HG03066 (cell line): ENCODE measurements around the gene IRX3.

ENCODE experiments used
- ATAC-seq: cut with Tn5 transposase; IDR thresholded peaks from one replicate; pipeline ENCODE4 v1.9.1; 2021; ENCODE audit warnings: low read depth; ENCODE audit not compliant: unreplicated experiment

IRX3 gene

DNA sequence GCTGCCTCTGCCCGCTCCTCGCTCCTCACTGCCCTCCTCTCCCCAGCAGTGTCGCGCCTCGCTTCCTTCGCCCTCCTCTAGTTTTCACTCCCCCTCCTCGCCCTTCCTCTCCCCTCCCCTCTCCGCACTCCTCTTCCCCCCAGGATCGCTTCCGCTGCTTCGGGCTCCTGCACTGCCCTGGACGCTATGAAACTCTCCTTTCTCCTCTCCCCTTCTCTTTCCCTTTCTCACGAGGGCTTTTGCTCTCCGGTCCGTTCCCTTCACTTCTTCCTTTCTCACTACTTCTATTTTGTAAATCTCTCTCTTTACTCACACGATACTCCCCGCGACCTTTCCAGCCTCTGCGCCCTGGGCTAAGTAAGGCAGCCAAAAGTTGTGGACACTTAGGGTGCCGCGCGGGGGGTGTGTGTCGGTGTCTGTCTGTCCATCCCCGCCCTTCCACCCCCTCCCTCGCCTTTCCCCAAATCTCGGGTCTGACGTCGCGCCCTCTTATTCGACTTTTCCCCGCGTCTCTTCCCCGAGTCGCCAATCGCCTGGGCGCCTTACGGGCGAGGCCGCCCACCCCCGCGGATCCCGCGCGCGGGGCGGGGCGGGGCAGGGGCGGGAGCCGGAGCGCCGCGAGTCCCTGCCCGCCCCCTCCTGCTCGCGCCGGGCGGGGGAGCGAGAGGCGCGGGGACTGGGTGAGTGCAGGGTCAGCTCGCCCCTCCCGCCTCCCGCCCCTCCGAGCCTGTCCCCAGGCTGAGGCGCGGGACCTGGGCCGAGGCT, at the start of gene IRX3:
TSS of gene IRX3 (minus strand) at position 422 of the 765 bp plus-strand sequence. CDS start 737 bp downstream, outside the sequence.
- no peak for ATAC-seq

DNA sequence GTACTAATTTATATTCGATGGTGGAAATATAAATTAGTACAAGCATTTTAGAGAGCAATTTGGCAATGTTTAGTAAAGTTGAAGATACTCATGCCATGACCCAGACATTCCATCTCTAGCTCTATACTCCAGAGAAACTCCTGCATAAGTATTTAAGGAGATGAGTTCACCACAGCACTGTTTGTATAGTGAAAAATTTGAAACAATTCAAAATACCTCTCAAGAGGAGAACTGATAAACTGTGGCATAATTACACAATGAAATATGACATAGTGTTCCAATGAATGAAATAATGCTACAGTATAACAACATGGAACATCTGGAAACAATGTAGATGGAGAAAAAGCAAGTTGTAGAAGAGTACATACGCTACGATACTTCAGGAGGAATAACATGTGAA, 48.6 kb upstream of the IRX3 start:
- ATAC-seq, result no peak

DNA sequence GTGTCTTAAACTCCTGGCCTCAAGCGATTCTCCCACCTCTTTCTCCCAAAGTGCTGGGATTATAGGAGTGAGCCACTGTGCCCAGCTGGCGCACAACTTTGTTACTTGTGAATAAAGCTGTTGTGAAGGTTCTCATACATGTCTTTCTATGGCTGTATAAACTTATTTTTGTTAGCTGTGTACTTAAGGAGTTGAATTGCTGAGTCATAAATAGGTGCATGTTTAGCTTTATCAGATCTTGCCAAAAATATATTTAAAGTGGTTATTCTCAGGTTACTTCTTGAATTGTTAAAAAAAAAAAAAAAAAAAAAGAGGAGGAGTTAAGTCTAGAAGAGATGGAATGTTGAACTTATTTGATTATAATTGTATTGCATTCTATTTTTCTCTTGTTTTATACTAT, 47.6 kb upstream of the IRX3 start:
- ATAC-seq, result no peak

DNA sequence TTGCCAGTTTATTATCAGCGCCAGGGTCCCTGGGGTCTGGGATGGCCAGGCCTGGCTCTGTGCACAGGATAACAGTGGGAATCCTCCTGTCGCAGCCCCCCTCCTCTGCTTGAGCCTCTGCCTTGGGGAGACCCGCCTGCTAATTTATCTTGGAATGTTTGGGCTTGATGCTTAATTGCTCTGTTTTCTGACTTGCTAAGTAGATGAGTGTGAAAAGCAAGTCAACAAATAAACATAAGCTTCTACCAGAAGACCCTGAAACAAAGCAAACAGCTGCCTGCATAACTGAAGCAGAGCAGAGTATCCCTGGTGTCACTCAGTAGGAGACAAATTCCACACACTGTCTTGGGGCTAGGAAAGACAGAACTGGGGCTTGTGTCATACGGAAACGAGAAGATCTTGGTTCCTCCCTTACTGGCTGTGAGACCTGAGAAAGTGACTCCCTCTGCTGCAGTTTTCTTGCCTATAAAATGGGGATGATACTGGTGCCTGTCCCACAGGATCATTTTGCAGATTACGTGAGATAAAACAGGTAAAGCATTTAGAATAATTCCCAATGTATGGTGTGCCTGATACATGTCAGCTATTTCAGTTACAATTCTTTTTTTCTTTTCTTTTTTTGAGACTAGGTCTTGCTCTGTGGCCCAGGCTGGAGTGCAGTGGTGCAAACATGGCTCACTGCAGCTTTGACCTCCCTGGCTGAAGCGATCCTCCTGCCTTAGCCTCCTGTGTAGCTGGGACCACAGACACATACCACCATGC, 44.8 kb upstream of the IRX3 start:
- no peak for ATAC-seq

DNA sequence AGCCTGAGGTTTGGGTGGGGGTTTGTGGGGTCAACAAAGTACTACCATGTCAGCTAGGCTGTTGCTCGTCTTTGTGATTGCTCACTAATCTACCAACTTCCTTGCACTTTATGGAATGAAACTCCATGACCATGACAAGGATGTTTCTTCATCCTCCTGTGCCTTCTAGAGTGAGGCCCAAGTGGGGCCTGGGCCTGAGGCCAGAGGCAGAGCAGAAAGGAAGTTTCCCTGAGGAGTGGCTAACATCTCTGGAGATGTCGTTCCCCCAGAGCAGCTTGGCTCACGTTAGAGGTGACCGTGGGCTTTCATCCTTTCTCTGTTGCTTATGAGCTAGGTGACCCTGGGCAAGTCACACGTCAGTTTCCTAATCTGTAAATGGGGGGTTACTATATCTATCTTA, 41.0 kb upstream of the IRX3 start:
- no peak for ATAC-seq

DNA sequence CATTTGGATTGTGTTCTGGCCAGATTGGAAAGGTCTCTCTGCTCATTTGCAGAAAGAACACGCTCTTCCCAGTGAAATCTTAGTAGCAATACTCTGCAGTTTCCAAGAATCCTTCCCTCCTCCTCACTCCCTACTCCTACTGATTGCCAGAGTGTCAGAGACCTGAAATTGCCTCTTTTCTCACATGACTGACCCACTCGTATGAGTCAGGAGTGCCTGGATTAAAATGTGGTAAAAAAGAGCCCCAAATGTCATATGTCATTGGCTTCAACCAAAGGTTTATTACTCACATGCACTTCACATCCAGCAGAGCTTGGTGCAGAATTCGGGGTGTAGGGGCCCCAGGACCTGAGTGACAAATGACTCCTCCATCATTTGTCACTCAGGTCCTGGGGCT, 39.7 kb upstream of the IRX3 start:
- ATAC-seq, result no peak

DNA sequence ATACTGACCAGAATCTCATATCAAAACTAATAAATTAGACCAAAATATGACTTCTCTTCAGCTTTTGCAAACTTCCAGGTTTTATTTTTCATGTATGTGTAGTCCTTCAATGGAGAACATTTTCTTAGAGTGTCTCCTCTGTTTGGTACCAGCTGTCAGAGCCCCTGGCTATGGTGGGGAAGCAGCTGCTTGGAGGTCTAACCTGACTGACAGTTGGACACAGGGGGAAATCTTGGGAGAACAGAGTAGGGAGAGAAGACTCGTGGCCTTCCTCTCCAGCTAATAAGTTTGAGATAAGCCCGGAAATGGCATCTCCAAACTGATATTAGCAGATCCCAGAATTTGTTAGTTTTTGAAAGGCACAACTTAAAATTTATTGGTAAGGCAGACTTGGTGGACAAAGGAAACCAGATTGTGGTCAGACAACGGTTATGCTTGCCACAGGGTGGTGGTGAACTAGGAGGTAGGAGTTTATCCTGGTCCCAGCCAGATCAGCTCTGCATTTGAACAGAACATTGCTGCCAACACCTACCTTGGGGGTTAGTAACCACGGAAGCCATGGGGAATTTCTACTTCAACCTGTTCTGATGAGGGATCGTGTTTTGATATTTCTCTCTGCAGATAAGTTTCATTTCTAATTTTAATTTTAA, 39.2 kb upstream of the IRX3 start:
- ATAC-seq, result no peak

DNA sequence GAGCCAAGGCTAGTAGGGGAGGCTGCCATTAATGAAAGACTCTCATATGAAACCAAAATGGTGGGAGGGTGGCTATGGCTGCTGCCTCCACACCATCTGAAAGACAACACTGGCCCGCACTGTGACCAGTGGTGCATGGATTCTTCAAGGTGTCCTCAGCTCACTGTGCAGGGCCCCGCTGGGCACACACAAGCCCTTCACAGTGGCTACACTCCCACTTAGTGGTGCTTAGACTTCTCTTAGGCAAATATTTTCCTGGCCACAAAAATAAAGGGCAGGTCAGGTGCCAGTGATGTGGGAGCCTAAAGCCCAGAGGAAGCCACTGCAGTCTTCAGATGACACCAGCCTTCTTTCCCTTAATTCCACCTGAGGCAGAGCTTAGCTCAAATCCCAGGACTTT, 38.1 kb upstream of the IRX3 start:
- ATAC-seq, result no peak

DNA sequence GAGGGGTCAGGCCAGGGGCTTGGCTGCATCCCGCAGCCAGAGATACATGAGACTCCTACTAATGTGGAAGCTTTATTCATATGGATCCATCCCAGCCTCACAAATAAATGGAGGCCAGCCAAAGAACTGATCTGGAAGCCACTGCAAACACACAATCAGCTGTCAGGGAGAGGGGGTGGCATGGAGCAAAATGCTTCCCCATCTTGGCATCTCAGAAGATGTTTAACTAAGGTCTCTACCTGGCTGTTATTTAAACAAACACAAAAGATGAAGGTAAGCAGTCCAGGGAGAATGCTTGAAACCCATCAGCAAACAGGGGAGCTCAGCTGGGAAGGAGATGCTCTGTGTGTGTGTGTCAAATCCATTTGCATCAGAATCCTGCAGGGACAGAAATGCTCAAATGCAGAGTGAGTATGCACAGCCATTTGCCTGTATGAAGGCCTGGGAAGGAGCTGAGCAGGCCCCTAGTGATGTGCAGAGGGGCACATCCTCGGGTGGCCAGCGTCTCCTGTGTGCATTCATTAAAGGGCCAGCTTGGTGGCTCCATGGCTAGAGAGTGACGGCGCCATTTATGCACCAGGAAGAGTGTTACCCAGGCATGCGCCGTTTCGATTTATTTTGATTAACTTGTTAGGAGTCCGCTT, 34.2 kb upstream of the IRX3 start:
- no peak for ATAC-seq

DNA sequence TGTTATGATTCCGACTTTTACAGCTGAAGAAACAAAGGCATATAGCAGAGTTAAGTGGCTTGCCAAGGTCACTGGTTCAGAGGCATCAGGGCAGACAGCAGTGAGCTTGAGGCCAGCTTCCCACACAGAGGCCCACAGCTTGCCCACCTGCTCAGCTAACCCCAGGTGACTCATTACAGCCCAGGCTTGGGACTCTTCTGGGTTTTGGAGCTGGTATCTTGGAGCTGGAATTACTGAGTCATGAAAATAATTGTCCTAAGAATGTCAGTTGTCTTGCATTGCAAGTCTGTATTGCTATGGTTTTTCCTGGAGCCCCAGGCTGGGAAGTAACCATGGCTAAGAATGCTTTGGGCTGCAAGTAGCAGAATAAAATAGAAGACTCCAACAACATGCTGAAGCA, 32.4 kb upstream of the IRX3 start:
- no peak for ATAC-seq

DNA sequence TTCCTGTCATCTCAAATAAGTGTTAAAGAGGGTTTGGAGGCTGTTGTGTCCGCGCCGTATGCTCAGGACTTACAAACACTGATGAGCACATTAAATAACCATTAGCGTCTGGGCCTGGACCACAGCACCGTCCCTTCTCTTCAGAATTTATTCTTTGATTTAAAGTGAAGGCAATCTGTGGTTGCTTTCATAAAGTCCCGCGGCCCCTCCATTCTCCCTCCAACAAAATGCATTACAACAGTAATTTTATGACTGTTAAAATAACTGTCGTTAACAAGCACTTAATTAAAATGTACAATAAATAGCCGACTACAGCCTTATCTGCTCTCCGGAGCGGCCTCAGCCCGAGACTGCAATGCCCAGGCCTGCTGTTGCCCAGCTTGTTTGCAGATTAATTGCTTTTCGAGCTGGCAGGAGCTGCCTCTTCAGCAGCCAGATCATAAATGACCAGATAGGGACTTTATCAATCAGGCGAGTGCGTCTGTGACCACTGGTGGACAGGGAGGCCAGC, 30.6 kb upstream of the IRX3 start:
- no peak for ATAC-seq

DNA sequence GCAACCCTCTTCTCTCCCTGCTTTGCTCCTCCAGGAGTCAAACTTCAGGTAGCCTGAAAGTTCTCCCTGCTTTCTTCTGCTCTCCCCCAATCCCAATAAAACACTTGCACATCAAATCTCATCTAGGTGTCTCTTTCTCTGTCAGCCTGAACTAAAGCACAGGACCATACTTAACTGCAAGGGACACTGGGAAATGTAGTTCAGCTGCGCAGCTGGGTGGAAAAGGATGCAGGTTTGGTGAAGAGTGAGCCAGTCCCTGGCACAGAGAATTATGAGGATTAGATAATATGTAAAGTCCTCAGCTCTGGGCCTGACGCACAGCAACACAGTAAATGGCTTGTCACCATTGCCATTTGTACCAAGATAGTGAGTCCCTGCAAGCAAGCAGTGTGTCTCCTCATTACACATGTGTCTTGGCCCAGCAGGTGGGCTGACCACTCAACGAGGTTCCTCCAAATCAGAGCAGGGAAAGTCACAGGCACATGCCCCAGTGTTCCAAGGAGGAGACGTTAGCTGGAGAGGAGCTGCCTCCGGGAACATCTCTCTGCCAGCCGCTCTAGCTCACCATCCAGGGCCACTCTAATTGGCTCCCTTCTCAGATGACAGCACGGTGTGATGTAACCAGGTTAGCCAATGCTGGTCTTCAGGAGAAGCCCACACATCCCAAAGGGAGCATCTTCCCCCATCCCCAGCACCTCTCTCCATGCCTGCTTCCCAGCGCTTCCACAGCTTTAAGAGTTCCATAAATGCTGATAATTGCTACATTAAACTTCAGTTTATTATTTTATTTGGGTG, 29.7 kb upstream of the IRX3 start:
- no peak for ATAC-seq

DNA sequence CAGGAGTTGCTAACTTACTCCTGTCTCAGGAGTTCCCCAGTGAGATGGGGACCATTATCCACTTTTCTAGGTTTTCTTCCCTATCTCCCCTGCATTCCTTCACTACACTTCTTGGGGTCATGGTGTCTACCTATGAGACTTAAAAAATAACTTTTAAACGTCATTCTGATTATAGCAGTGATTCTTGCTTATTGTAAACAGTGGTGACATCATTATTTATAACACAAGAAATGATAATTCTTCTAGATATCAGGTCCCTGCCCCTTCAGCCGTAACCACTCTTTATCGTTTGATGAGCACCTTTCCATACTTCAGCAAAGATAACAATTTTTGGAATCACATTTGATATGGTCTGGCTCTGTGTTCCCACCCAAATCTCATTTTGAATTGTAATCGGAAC, 27.2 kb upstream of the IRX3 start:
- no peak for ATAC-seq

DNA sequence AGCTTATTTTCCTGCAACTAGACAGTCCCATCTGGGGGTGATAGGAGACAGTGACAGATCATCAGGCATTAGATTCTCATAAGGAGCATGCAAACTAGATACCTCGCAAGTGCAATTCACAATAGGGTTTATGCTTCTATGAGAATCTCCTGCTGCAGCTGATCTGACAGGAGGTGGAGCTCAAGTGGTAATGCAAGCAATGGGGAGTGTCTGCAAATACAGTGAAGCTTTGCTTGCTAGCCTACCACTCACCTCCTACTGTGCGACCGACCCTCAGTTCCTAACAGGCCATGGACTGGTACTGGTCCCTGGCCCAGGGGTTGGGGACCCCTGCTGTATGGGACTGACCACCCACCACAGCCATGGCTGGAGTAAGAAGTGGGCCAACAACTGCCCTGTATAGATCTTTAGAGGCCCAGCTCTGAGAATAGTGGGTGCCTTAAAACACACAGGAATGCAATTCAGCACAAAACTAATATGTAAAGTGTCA, 26.0 kb upstream of the IRX3 start:
- no peak for ATAC-seq

DNA sequence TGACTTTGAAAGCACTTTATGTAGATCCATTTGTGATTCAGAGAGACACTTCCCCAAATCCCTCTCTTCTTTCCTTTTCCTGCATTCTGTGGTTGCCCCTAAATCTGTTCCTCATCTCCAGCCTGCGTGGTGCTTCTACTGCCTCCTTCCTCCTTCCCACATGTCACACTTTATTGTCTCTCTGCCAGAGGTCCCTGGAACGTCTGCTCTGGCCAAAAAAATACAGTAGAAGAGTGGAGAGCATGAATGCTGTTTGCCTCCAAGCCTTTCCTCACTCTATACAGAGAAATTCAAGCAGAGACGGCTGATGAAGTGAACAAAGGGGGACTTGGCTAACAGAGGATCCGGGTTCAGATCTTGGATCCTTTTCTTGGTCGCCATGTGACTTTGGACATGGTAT, 22.8 kb upstream of the IRX3 start:
- ATAC-seq, result no peak

DNA sequence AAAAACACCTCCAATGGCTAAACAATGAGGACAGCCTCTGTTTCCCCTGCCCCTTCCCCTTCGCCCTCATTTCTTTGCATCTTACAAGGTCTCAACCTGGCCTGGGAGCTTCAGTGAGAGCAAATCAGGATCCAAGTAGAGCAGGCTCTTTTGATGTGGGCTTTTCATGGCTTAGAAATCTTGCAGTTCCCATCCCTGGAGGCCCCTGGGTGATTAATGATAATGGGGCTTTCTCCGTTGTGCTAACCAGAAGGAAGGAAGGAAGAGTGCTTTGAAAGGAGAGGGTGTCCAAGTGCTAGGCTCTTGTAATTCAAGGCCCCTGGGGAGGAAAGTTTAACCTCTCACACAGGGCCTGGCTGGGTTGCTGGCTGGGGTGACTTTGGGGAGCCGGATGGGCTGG, 18.5 kb upstream of the IRX3 start:
- ATAC-seq, result no peak

DNA sequence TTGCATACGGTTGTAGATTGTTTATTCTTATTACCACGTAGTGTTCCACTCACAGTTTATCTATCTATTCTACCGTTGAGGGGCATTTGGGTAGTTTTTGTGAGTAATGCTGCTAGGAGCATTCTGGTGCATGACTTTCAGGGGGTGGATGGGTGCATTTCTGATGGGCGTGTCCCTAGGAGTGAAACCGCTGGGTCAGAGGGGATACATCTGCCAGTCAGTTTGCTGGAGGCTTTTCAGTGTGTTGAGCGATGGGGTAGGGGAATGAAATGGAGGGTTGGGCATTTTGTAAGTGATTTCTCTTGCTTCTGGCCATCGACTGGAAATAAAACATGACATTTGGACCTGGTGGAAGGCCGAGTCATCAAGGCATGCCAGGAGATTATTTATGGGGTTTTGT, 17.0 kb upstream of the IRX3 start:
- ATAC-seq, result no peak

DNA sequence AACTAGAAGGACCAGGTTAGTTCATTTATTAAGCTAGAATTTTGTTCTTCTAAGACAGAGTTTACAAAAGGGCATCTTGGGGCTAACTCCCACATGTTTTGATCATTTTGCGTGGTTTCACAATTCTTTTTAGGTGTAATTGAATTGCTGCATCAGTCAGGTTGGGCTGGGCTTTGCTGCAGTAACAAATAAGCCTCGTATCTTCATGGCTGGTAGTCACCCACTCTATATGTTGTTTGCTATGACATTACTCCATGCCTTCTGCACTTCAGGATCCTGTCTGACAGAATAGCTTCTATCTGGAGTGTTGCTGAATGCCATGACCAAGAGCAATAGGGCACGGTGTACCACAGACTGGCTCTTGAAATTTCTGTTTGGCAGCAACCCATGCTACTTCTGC, 10.6 kb upstream of the IRX3 start:
- no peak for ATAC-seq

DNA sequence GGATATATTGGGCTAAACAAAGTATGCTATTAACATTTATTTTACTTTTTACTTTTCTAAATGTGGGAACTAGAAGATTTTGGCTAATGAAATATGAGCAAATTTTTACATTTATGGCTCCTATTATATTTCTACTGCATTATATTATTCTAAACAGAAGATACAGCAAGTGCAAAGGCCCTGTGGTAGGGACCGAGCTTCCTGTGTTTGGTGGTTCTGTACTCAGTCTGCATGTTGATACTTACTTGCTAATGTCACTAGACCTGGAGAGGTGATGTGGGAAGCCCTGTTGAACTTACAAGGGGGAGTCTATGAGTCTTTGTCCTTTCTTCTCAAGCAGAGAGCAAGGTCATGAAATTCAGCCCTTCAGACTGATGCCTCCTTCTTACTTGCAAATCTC, 10.0 kb upstream of the IRX3 start:
- no peak for ATAC-seq
